Measurements from ENCODE around the gene SH2D4B.

The SH2D4B gene

DNA sequence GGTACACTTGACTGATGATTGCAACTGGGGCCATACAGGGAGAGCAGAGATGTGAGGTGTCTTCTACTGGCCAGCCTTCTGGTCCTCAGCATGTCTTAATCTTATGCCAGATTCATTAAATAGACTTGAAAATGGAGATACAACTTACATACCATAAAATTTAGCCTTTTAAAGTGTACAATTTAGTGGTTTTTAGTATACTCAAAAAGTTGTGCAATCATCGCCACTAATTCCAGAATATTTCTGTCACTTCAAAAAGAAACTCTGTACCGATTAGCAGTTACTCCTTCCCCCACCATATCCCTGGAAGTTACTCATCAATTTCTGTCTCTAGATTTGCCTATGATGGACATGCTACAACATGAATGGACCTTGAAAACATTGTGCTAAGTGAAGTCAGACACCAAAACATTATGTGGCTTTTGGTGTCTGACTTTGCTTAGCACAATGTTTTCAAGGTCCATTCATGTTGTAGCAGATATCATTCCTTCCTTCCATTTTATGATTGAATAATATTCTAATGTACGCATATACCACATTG is 53.0 kb downstream of the SH2D4B start:
- H3K36me3 ChIP-seq (ENCODE audit: insufficient read depth, low read length) = no peaks in the 10 kb centered on the region
- no peak overlapping the region for H3K4me2 ChIP-seq (ENCODE audit: low read length)
- no peak overlapping the region for H3K4me3 ChIP-seq (ENCODE audit: low read depth, low read length, poor library complexity, severe bottlenecking)
- no peaks in the 10 kb centered on the region for H4K20me1 ChIP-seq (ENCODE audit: insufficient read depth, low read length)
- H3K27me3 ChIP-seq (ENCODE audit: insufficient read depth, low read length) = peaks cover 8% of the 10 kb centered on the region; the same call in 1 of the 2 replicates
- no peaks in the 10 kb centered on the region for H3K9me2 ChIP-seq (ENCODE audit: low read depth, low read length)
- H3K27ac ChIP-seq (ENCODE audit: low read depth, low read length, poor library complexity, severe bottlenecking) = no peak overlapping the region
- H3K9ac ChIP-seq (ENCODE audit: low read length) = no peak overlapping the region
- no peaks in the 10 kb centered on the region for H3K4me1 ChIP-seq (ENCODE audit: insufficient read depth, low read length, severe bottlenecking)
- TF ChIP-seq, protein P1, sequence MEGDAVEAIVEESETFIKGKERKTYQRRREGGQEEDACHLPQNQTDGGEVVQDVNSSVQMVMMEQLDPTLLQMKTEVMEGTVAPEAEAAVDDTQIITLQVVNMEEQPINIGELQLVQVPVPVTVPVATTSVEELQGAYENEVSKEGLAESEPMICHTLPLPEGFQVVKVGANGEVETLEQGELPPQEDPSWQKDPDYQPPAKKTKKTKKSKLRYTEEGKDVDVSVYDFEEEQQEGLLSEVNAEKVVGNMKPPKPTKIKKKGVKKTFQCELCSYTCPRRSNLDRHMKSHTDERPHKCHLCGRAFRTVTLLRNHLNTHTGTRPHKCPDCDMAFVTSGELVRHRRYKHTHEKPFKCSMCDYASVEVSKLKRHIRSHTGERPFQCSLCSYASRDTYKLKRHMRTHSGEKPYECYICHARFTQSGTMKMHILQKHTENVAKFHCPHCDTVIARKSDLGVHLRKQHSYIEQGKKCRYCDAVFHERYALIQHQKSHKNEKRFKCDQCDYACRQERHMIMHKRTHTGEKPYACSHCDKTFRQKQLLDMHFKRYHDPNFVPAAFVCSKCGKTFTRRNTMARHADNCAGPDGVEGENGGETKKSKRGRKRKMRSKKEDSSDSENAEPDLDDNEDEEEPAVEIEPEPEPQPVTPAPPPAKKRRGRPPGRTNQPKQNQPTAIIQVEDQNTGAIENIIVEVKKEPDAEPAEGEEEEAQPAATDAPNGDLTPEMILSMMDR (IDR thresholded peaks at IDR 0.05; ENCODE audit: low read length) = no peak
- TF ChIP-seq EZH2 (IDR thresholded peaks at IDR 0.05; ENCODE audit: borderline replicate concordance, low read length) = no peak
- H3K79me2 ChIP-seq (ENCODE audit: insufficient read depth, low read length) = no peaks in the 10 kb centered on the region
- no peaks in the 10 kb centered on the region for H3F3A ChIP-seq (ENCODE audit: insufficient read depth, low read length)
- H3K9me3 ChIP-seq (ENCODE audit: low read length) = no peaks in the 10 kb centered on the region
- no peak overlapping the region for H2AFZ ChIP-seq (ENCODE audit: low read length)

DNA sequence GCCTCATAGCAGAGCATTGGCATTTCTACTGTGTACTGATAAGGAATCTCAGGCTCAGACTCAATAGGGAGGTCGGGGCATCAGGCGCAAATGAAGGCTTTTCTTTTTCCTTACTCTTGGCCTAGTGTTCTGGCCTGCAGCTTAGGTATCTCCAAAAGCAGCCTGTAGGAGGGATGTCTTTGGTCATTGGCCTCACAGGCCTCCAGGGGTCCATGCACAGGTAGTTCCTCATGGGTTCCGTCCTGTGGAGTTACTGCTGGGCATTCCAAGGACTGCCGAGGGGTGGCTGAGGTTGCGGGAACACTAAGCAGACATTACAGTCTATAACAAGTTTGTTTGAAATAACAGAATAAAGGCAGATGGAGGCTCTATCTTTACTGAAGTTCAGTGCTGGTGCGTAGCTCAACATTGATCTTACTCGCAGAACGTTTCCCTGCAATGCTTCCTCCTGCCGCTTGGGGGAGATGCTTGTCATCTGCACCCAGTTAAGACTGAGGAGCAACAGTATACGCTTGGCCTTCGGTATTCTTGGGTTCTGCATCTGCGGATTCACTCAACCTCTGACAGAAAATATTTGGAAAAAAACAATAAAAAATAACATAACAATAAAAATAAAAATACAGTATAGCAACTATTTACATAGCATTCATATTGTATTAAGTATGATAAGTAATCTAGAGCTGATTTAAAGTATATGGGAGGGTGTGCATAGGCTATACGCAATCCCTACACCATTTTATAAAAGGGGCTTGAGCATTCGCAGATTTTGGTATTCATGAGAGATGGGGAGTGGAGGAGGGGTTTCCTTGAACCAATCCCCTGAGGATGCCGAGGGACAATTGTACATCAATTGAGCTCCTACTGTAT is 58.9 kb downstream of the SH2D4B start:
- Histone ChIP-seq H3K27ac (ENCODE audit: low read depth, low read length, poor library complexity, severe bottlenecking) (no peak overlapping the region), H3K36me3 (ENCODE audit: insufficient read depth, low read length) (no peaks in the 10 kb centered on the region), H3K4me3 (ENCODE audit: low read depth, low read length, poor library complexity, severe bottlenecking) (no peak overlapping the region), H3K4me1 (ENCODE audit: insufficient read depth, low read length, severe bottlenecking) (peaks cover 6% of the 10 kb centered on the region), H3K4me2 (ENCODE audit: low read length) (no peak overlapping the region), H3K27me3 (ENCODE audit: insufficient read depth, low read length) (no peaks in the 10 kb centered on the region), H4K20me1 (ENCODE audit: insufficient read depth, low read length) (no peaks in the 10 kb centered on the region), H3K79me2 (ENCODE audit: insufficient read depth, low read length) (no peaks in the 10 kb centered on the region), H2AFZ (ENCODE audit: low read length) (no peak overlapping the region), H3K9me2 (ENCODE audit: low read depth, low read length) (no peaks in the 10 kb centered on the region), H3F3A (ENCODE audit: insufficient read depth, low read length) (no peaks in the 10 kb centered on the region), H3K9me3 (ENCODE audit: low read length) (no peaks in the 10 kb centered on the region), H3K9ac (ENCODE audit: low read length) (no peak overlapping the region)
- no peak for TF ChIP-seq EZH2 (IDR thresholded peaks at IDR 0.05; ENCODE audit: borderline replicate concordance, low read length)
- TF ChIP-seq, protein P1 (IDR thresholded peaks at IDR 0.05; ENCODE audit: low read length) = peak; percentile 78

DNA sequence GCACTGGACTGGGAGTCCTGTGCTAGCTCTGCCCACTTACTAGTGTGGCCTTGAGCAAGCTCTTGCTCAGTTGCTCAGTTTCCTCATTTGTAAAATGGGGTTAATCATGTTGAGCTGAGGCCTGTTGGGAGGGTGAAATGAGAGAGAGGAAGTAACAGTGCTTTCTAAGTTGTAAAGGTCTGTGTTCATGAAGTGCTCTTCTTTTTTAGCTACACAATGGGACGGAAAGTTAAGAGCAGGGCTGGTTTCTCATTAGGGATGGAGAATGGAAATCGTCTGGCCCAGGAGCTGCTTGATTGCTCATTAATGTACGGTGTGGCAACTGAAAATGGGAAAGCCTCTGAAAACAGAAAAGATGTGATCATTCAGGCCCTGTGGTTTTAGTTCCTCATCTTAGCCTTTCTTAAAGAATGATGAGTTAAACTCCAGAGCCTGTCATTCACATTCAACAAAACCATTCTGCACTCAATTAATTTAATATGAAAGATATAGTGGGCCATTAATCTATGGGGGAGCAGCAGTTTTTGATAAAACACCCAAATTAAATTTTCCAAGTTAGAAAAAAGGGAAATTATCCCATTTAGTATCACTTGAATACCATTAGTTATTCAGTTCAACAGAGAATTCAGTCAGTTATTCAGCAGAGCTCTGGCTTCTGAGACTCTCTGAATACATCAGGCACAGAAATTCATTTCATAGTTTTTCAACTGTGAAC is 60.5 kb downstream of the SH2D4B start:
- no peak overlapping the region for H3K9ac ChIP-seq (ENCODE audit: low read length)
- H3K9me3 ChIP-seq (ENCODE audit: low read length) = no peaks in the 10 kb centered on the region
- H3K4me3 ChIP-seq (ENCODE audit: low read depth, low read length, poor library complexity, severe bottlenecking) = no peak overlapping the region
- no peaks in the 10 kb centered on the region for H3K36me3 ChIP-seq (ENCODE audit: insufficient read depth, low read length)
- H3K27ac ChIP-seq (ENCODE audit: low read depth, low read length, poor library complexity, severe bottlenecking) = no peak overlapping the region
- TF ChIP-seq, protein P1 (IDR thresholded peaks at IDR 0.05; ENCODE audit: low read length) = no peak
- no peak for TF ChIP-seq EZH2 (IDR thresholded peaks at IDR 0.05; ENCODE audit: borderline replicate concordance, low read length)
- H3K79me2 ChIP-seq (ENCODE audit: insufficient read depth, low read length) = no peaks in the 10 kb centered on the region
- H3F3A ChIP-seq (ENCODE audit: insufficient read depth, low read length) = no peaks in the 10 kb centered on the region
- no peaks in the 10 kb centered on the region for H3K27me3 ChIP-seq (ENCODE audit: insufficient read depth, low read length)
- no peak overlapping the region for H2AFZ ChIP-seq (ENCODE audit: low read length)
- peaks cover 6% of the 10 kb centered on the region for H3K4me1 ChIP-seq (ENCODE audit: insufficient read depth, low read length, severe bottlenecking)
- no peaks in the 10 kb centered on the region for H3K9me2 ChIP-seq (ENCODE audit: low read depth, low read length)
- H3K4me2 ChIP-seq (ENCODE audit: low read length) = no peak overlapping the region
- no peaks in the 10 kb centered on the region for H4K20me1 ChIP-seq (ENCODE audit: insufficient read depth, low read length)

Measured in OCI-LY1 (cell line).